Parathyroid adenoma (tissue), 2 donors: ENCODE measurements around the gene PPIP5K1.

ENCODE experiments used
- H2AFZ ChIP-seq: fragments of 300-600 bp; sonication (generic); one replicate; pipeline ENCODE4 v1.7.0; 2017; ENCODE audit warnings: antibody characterized with exemption, mild to moderate bottlenecking
- H3K27ac ChIP-seq: fragments of 300-600 bp; sonication (generic); one replicate; pipeline ENCODE4 v1.7.0; 2017
- H3K27me3 ChIP-seq: fragments of 300-600 bp; sonication (generic); one replicate; pipeline ENCODE4 v1.7.0; 2017; ENCODE audit warnings: low read length; ENCODE audit not compliant: control insufficient read depth, insufficient read depth
- H3K36me3 ChIP-seq: fragments of 300-600 bp; sonication (generic); one replicate; pipeline ENCODE4 v1.7.0; 2017; ENCODE audit warnings: low read length; ENCODE audit not compliant: control insufficient read depth, insufficient read depth
- H3K4me1 ChIP-seq: fragments of 300-600 bp; sonication (generic); one replicate; pipeline ENCODE4 v1.7.0; 2017; ENCODE audit warnings: control low read depth
- H3K4me2 ChIP-seq: fragments of 300-600 bp; sonication (generic); one replicate; pipeline ENCODE4 v1.7.0; 2017; ENCODE audit warnings: low read length
- H3K4me3 ChIP-seq: fragments of 300-600 bp; sonication (generic); one replicate; pipeline ENCODE4 v1.7.0; 2017; ENCODE audit warnings: low read depth, low read length
- H3K79me2 ChIP-seq: fragments of 300-600 bp; sonication (generic); one replicate; pipeline ENCODE4 v1.7.0; 2017; ENCODE audit warnings: control low read depth
- H3K9ac ChIP-seq: fragments of 300-600 bp; sonication (generic); one replicate; pipeline ENCODE4 v1.7.0; 2017; ENCODE audit warnings: mild to moderate bottlenecking
- H3K9me3 ChIP-seq: fragments of 300-600 bp; sonication (generic); one replicate; pipeline ENCODE4 v1.7.0; 2017; ENCODE audit warnings: low read length; ENCODE audit not compliant: control insufficient read depth
- TF ChIP-seq, protein P1 (sequence below): fragments of 300-600 bp; sonication (generic); IDR thresholded peaks from one replicate; pipeline ENCODE4 v1.7.0; 2017; ENCODE audit warnings: antibody characterized with exemption, mild to moderate bottlenecking
- donor health status: primary hyperparathyroidism.

PPIP5K1 gene

DNA sequence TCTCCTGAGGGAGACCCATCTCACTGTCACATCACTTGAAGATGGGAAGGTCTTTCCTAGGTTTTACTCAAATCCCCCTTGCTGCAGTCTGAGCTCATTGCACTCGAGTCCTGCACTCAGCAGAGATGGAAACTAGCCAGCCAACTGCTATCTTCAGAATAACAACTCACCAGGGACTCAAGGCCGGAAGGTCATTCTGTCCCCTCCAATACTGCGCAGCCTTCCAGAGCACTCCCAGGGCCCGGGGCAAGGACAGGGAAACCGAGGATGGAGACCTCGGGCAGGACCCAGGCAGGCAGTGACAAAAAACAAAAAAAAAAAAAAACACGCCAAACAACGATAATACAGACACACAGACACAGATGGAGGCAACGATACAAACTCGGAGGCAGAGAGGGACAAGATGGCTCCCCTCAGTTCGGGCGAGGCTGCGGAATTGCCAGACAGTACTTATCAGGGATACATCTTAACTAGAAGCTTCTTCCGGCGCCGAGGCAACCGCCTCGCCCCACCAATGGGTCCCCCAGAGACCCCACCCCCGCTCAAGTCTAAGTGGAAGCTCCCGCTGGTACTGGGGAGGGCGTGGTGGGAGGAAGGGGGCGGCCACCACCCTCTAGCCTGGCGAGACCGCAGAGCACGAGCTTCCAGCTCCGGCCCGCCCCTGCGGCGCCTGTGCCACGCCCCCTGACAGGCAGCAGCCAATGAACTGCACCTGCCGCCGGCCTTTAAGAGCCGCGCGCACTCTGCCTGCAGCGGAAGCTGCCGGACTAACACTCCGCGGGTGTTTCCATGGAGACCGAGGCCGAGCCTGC, 79.6 kb downstream of the PPIP5K1 start:
- Histone ChIP-seq H3K4me3 (peak overlapping the region; percentile 72), H3K9me3 (no peaks in the 10 kb centered on the region), H3K36me3 (no peaks in the 10 kb centered on the region), H3K4me1 (peaks cover 10% of the 10 kb centered on the region), H3K27me3 (no peaks in the 10 kb centered on the region), H3K27ac (peak overlapping the region; percentile 94), H2AFZ (peak overlapping the region; percentile 79), H3K9ac (no peak overlapping the region), H3K79me2 (peaks cover 6% of the 10 kb centered on the region), H3K4me2 (peak overlapping the region; percentile 93)
- TF ChIP-seq, protein P1, sequence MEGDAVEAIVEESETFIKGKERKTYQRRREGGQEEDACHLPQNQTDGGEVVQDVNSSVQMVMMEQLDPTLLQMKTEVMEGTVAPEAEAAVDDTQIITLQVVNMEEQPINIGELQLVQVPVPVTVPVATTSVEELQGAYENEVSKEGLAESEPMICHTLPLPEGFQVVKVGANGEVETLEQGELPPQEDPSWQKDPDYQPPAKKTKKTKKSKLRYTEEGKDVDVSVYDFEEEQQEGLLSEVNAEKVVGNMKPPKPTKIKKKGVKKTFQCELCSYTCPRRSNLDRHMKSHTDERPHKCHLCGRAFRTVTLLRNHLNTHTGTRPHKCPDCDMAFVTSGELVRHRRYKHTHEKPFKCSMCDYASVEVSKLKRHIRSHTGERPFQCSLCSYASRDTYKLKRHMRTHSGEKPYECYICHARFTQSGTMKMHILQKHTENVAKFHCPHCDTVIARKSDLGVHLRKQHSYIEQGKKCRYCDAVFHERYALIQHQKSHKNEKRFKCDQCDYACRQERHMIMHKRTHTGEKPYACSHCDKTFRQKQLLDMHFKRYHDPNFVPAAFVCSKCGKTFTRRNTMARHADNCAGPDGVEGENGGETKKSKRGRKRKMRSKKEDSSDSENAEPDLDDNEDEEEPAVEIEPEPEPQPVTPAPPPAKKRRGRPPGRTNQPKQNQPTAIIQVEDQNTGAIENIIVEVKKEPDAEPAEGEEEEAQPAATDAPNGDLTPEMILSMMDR, result no peak

DNA sequence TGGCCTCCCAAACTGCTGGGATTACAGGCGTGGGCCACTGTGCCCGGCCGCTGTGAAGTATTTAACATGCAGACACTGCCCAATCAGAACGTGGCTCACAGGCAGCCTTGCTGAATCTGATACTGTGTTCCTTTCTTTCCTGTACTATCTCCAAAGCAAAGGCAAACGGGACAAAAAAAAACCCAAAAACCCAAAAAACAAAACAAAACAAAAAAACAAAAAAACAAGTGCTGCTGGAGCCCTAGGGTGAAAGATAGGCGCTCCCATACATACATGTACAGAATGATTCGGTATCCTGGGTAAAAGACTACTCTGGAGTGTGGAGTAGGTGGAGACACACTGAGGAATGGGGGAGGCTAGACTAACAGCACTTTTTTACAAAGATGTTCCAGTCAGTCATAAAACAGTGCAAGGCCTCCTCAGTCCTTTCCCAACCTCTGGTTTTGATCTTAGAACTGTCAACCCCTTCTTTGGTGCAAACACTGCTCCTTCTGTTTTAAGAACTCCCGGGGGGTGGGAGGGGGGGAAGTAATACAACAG, 80.3 kb downstream of the PPIP5K1 start:
- H3K27ac ChIP-seq, result peak overlapping the region; percentile 94
- TF ChIP-seq, protein P1, result no peak
- H2AFZ ChIP-seq, result peak overlapping the region; percentile 72
- peak overlapping the region; percentile 93 for H3K4me2 ChIP-seq
- no peaks in the 10 kb centered on the region for H3K9me3 ChIP-seq
- peaks cover 6% of the 10 kb centered on the region for H3K79me2 ChIP-seq
- peak overlapping the region; percentile 55 for H3K4me3 ChIP-seq
- H3K36me3 ChIP-seq, result no peaks in the 10 kb centered on the region
- no peak overlapping the region for H3K9ac ChIP-seq
- H3K4me1 ChIP-seq, result peaks cover 10% of the 10 kb centered on the region
- H3K27me3 ChIP-seq, result no peaks in the 10 kb centered on the region

DNA sequence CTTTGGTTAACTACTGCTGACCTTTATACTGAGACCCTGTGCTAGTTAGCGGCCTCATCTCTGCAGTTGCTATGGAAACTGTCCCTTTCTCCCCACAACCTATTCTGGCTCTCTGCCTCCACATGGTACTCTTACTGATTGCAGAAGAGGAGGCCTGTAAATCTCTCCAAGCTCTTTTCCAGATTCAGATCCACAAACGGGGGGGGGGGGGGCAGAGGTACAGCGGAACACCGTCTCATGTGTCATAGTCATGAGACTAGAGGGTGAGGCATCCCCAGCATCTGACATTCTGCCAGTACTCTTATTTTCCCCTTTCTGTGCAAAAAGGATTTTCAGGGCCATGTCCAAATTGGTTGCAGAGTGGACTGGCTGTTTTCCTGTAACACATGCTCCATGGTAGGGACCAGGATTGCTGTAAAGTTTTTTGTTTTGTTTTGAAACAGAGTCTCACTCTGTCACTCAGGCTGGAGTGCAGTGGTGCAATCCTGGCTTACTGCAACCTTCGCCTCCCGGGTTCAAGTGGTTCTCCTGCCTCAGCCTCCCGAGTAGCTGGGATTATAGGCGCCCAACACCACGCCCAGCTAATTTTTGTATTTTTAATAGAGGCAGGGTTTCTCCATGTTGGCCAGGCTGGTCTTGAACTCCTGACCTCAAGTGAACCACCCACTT, 80.9 kb downstream of the PPIP5K1 start:
- TF ChIP-seq, protein P1, result no peak

DNA sequence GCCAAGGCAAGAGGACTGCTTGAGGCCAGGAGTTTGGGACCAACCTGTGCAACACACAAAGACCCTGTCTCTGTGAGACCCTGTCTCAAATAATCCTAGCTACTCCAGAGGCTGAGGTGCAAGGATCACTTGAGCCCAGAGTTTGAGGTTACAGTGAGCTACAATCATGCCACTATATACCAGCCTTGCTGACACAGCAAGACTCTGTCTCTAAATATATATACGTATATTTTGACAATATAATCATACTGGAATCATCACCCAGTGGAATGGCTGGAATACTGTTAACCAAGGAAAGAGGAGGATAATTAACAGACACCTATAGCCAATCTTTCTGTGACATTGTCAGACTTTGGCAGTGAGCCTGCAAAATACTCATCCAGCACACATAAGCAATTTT, 81.6 kb downstream of the PPIP5K1 start:
- Histone ChIP-seq H3K27ac (peak overlapping the region; percentile 94), H2AFZ (no peak overlapping the region), H3K9me3 (no peaks in the 10 kb centered on the region), H3K79me2 (peaks cover 6% of the 10 kb centered on the region), H3K27me3 (no peaks in the 10 kb centered on the region), H3K9ac (no peak overlapping the region), H3K4me1 (peaks cover 10% of the 10 kb centered on the region), H3K4me2 (no peak overlapping the region), H3K36me3 (no peaks in the 10 kb centered on the region), H3K4me3 (no peak overlapping the region)
- TF ChIP-seq, protein P1, result no peak

More for the DNA sequence above, 80.9 kb downstream of the PPIP5K1 start:
- H3K36me3 ChIP-seq, result no peaks in the 10 kb centered on the region
- no peaks in the 10 kb centered on the region for H3K27me3 ChIP-seq
- H3K27ac ChIP-seq, result peak overlapping the region; percentile 94
- H3K4me2 ChIP-seq, result peak overlapping the region; percentile 93
- H3K9ac ChIP-seq, result no peak overlapping the region
- no peaks in the 10 kb centered on the region for H3K9me3 ChIP-seq
- peaks cover 6% of the 10 kb centered on the region for H3K79me2 ChIP-seq
- H2AFZ ChIP-seq, result peak overlapping the region; percentile 72
- H3K4me1 ChIP-seq, result peaks cover 10% of the 10 kb centered on the region
- H3K4me3 ChIP-seq, result no peak overlapping the region
